Ureter (tissue), 1 donor: ENCODE measurements around the gene EBF4. TPM values are rescaled to one million over a fixed set of nuclear protein-coding genes. Genes with fewer than 3 reads are reported as not detected.

Experiments
- DNase-seq: peaks from one replicate; pipeline ENCODE4 v3.0.0-alpha.2; 2020; ENCODE audit warnings: low spot score
- total RNA-seq: library from RNA; stranded (reverse); gene quantifications from one replicate; pipeline ENCODE4 v1.2.4, GENCODE V29; 2023
- donor health status: DM: yes; HTN: yes; CAD: no.

EBF4 gene
- 30.3 TPM for total RNA-seq

GRCh38 chr20:2692036-2692885 lies at the start of gene EBF4:
Gene EBF4, plus strand, starts transcription at chr20:2692780. Its CDS starts 866 bp downstream, at chr20:2693646.
- DNase-seq = no peak

DNA sequence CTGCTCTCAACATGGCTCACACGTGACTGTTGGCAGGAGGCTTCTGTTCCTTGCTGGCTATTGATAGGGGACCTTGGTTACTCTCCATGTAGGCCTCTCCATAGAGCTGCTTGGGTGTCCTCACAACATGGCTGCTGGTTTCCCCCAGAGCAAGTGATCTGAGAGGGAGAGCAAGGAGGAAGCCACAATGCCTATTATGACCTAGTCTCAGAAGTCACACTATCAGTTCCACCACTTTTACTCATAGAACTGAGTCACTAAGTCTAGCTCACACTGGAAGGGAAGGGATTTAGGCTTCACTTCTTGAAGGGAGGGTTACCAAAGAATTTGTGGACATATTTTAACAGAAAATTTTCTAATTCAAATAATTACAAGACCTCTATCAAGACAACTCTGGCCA lies 48.9 kb upstream of the EBF4 start:
- no peak for DNase-seq

DNA sequence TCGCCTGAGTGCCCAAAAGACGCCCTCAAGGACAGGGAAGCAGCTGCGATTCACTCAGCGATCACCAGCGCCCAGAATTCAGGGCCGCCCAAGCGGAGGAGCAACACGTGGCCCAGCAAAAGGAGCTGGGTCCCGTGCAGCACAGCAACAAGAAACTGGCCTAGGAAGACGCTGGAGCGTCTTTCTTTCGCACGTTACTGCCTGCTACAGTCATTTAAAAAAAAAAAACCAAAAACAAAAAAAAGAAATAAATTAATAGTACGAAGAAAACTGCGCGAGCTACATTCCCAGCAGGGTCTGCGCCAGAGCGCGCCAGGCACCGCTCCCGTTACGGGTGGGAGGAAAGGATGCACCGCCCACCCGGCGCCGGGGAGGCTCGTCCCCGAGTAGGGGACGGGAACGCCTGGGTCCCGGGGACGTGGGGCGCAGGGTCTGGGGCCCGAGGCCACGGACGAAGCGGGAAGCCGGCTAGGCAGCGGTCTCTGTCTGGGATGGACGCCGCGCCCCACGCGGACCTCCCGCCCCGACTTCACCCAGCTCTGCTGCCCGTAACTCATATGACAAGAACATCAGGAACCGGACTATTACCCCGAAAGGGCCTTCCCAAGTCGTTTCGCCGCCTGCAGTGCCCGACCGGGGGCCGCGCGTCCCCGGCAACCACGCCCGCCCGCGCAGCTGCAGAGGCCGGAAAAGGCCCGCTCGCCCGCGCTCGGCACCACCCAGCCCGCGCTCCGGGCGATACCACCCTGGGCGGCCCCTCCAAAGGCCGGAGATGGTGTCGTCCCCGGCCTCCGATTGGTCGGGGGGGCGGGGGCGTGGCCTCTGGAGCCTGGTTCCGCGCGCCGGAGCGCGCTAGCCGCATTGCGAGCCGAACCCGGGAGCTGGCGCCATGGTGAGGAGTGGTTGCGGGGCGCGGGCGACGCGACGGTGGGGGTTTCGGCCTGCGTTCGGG lies 40.5 kb upstream of the EBF4 start, which contains the start of gene NOP56:
Gene NOP56 (plus strand): TSS at position 861 of the 952 bp plus-strand sequence. CDS start 29 bp downstream, at position 890.
- peak; percentile 93 for DNase-seq

- DNase-seq = no peak
These were observed 39.6 kb upstream of the EBF4 start for GRCh38 chr20:2652724-2653555.

DNA sequence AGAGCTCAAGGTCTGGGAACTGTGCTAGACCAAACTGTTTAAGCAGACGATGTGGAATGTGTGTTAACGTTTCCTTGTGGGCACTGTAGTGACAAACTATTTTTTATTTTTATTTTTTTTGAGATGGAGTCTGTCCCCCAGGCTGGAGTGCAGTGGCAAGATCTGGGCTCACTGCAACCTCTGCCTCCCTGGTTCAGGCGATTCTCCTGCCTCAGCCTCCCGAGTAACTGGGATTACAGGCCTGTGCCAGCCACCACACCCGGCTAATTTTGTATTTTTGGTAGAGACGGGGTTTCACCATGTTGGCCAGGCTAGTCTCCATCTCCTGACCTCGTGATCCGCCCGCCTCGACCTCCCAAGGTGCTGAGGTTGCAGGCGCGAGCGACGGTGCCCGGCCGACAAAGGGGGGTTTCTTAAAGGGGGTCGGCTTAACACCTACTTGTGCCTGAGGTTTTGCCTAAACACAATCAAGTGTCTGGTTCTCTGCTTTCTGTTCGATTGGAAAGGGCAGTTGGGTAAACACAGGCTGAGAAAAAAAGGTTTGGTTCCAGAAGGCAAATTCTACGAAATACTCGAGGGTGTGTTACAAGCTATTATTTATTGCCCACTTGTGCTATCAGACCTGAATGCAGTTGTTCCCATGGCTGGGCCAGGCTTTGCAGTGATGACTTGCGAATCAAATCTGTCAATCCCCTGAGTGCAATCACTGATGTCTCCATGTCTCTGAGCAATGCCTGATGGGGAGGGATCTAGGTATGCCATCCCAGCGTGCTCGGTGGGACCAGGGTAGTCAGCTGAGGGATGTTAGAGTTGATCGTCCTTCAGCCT lies 38.8 kb upstream of the EBF4 start:
- DNase-seq = no peak

- no peak for DNase-seq
These were observed 38.2 kb upstream of the EBF4 start for GRCh38 chr20:2654384-2654822.

DNA sequence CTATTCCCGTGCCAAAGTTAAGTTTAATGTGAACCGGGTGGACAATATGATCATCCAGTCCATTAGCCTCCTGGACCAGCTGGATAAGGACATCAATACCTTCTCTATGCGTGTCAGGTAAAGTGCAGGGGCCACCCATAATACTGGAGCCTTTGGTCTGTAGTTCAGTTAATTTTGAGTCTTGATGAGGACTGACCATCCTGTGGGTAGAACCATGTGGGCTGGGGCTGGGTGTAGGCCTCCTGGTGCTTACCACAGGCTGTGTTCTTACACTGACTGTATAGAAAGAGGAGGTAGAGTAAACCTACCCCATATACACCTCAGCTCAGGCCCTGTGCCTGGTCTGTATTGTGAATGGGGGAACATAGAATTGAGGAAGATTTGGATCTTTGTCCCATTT lies 37.7 kb upstream of the EBF4 start:
- no peak for DNase-seq

- DNase-seq = no peak
These were observed 37.1 kb upstream of the EBF4 start for GRCh38 chr20:2655331-2656116.

DNA sequence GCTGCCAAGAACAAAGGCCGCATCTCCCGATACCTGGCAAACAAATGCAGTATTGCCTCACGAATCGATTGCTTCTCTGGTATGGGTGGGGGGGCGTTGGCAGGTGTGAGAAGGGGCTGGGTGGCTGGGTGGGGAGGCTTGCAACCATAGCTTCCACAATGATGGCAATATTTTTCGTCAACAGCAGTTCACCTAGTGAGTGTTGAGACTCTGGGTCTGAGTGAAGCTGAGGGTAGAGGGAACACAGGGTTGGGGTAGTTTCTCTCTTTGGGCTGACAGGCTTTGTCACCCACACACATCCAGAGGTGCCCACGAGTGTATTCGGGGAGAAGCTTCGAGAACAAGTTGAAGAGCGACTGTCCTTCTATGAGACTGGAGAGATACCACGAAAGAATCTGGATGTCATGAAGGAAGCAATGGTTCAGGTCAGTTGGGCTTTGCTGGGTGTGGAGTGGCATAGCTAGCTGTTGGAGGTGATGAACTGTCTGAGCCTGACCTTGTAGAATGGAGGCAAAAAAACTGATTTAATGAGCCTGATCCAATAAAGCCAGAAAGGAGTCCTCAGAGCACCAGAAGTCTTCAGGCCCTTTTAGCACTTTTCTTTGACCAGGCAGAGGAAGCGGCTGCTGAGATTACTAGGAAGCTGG lies 36.0 kb upstream of the EBF4 start:
- no peak for DNase-seq

DNA sequence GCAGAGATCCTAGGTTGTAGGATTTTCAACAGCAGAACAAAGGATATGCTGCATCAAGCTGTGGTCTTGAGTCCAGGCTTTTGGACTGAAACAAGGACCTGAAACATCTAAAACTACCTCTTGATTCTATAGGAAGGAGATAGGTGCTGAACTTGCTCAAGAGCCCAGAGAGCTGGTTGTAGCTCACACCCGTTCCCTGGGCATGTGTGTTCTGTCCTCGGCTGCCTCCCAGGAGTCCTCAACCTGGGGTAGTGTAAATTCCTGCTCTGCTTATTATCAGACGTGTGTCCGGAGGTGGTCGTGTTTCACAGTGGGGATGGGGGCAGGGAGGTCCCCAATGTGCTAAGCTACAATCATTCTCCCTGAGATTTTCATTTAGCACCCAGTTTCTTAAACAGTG lies 35.3 kb upstream of the EBF4 start:
- DNase-seq = no peak

- no peak for DNase-seq
These were observed 34.9 kb upstream of the EBF4 start for GRCh38 chr20:2657674-2658073.

DNA sequence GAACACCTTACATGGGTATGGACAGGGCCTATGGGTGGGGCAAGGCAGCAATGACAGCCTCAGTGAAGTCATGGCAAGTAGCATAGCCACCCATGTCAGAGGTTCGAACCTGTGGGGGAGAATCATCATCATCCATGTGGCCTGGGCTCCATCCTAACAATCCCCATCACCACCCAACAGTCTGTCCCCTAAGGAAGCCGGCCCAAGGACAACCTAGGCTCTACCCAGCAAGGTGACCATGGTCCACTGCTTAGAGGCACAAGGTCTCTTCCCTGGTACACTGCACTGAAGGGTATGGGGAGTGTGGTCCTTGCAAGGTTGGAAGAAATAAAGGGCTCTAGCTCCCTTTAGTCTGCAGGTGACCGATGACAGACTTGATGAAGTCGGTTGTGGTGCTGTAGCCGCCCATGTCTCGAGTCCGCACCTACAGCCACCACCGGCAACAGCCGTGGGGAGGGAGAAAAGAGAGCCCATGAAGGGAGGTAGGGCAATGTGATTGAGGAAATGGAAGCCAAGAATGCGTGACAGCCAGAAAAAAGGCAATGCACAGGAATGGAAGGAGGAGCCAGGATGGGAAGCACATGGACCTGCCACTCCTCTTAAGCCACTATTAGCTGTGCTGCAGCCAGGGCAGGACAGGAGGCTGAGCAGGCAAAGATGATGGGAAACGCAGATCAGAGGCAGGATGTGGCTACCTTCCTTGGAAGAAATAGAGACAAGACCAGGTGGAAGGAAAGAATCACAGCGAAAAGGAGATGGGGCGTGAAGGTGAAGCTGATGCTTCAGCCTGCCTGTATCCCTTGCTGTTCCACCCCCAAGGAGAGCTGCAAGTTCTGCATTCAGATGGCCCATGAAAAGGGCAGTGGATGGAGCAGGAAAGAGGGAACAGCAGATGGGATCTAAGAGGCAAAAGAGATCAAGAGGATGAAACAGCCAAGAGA lies 33.9 kb upstream of the EBF4 start:
- DNase-seq = no peak

DNA sequence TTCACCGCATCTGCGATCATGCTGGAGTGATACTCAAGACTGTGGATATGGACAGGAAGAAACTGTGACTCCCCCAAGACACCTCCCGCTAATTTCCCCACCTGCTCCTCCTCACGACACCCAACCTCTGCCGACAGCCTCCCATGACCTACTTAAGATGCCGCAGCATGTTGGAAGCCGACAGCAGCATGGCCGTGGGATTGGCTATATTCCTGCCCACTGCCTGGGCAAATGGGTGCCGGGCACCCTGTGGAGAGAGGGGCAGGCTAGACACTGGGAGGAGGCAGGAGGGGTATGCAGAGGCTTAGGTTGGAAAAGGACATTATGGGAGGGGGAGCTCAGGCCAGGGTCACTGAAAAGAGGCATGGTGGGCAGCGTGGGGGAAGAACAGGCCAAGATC lies 33.0 kb upstream of the EBF4 start:
- no peak for DNase-seq

DNA sequence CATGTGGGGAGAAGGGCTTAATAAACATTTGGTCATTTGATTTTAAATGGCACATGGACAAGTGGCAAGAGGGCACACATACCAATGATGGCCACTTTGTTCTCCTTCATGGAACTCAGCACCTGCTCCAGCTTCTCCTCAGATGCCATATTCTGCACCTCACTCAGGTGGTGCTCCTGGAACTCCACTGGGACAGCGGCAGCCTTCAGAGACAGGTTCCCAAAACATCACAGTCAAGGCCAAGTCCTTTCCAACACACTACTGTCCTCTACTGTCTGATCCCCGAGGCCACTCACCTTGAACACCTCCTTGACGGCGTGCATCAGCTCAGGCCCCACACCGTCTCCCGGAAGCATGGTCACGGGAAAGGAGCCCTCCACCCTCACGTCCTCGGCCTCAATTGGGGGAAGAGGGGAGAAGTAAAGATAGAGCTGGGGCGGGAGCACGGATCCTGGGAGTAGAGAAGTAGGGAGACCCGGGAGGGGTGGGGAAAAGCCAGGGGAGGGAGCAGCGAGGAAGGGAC lies 29.2 kb upstream of the EBF4 start:
- no peak for DNase-seq

- DNase-seq = peak; percentile 94
These were observed 28.5 kb upstream of the EBF4 start, which contains the start of gene IDH3B for GRCh38 chr20:2663887-2664719. Gene IDH3B, minus strand, starts transcription at chr20:2664216. Its CDS starts 28 bp downstream, at chr20:2664188.

- DNase-seq = no peak
These were observed 20.6 kb upstream of the EBF4 start for GRCh38 chr20:2671977-2672376.

GRCh38 chr20:2672446-2672845 lies 20.1 kb upstream of the EBF4 start:
- DNase-seq = no peak
